Omental fat pad (tissue), 4 donors: ENCODE results near the gene DNM3. TPM values are rescaled to one million over a fixed set of nuclear protein-coding genes. Genes with fewer than 3 reads are reported as not detected.

ENCODE experiments used
- ATAC-seq: fragments of 150-250 bp; one replicate; pipeline ENCODE4 v1.9.1; 2016; ENCODE audit warnings: mild to moderate bottlenecking, moderate library complexity; ENCODE audit not compliant: low FRiP score
- DNase-seq: peaks from one replicate; pipeline ENCODE4 v3.0.0-alpha.2; 2019; ENCODE audit warnings: low spot score
- CTCF ChIP-seq, 3 donors: fragments of 450-650 bp; IDR thresholded peaks; one replicate each; pipeline ENCODE4 v1.5.1; 2016 to 2017; ENCODE audit warnings: antibody characterized with exemption in 3 of 3, mild to moderate bottlenecking in 3 of 3, moderate library complexity in 2 of 3
- total RNA-seq, 4 donors: library from RNA; depleted of rRNA; stranded (reverse); fragments of >200 nt; gene quantifications; one replicate each; pipeline ENCODE4 v1.1.0, GENCODE V29; 2016

DNM3 gene
- total RNA-seq, 4 donors from 2014 or later: 2.9 to 15.8 (median 5.5) TPM

DNA sequence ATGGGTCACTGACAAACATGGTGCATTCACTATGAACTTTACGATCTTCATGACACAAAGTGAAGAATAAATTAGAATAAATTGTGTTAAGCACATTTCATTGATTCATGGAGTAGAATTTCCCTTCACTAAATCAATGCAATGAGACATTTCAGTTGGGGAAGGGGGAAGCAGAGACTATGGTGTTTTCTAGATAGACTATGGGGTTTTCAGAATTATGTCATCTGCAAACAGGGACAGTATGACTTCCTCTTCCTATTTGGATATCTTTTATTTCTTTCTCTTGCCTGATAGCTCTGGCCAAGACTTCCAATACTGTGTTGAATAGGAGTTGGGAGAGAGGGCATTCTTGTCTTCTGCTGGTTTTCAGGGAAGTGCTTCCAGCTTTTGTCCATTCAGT, 499.2 kb downstream of the DNM3 start:
- DNase-seq (no peak), ATAC-seq (no peak)
- TF ChIP-seq CTCF (IDR thresholded peaks at IDR 0.05): no peak

- ATAC-seq (no peak), DNase-seq (no peak)
- no peak for TF ChIP-seq CTCF (IDR thresholded peaks at IDR 0.05)
Measured at GRCh38 chr1:172341697-172342096, 500.4 kb downstream of the DNM3 start.

- DNase-seq (no peak), ATAC-seq (no peak)
- TF ChIP-seq CTCF (IDR thresholded peaks at IDR 0.05): no peak
Measured at GRCh38 chr1:172342584-172343239, 501.4 kb downstream of the DNM3 start.

GRCh38 chr1:172343240-172344160, 502.2 kb downstream of the DNM3 start:
- no peak for DNase-seq
- no peak for ATAC-seq
- no peak for TF ChIP-seq CTCF (IDR thresholded peaks at IDR 0.05)

DNA sequence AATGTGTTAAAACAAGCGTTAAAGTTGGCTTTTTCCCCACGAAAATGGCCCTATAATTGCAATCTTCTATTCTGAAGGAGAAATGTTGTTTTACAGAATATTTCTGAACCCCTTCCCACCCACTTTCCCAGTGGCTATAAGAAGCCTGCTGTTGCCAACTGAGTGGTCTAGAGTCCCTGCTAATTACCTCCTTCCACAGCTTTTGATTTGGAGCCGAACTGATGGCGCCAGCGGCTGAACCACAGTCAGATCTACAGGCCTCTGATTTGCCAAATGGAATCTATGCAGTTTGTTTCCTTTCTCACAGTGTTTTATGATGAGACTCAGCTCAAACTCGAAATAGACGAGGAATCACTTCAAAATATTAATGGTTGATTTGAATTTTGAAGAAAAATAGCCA, 503.1 kb downstream of the DNM3 start:
- no peak for TF ChIP-seq CTCF (IDR thresholded peaks at IDR 0.05)
- ATAC-seq: no peak

DNA sequence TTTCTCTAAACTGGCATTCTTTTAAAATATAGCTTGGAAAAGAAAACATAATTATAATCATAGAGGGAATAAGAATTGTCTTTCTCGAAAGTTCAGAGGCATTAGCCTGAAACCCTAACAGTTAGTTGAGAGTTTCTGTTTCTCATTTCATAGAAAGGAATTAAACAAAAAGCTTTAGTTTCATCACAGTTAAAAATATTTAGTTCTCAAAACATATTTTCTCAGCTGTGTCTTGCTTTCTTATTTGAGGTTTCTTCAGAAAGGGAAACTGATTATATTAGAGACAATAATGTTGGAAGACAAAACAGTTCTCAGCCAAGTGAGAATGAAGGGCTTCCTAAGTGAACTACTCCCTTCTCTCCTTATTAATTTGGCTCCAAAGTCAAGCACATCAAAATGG, 503.8 kb downstream of the DNM3 start:
- no peak for DNase-seq
- TF ChIP-seq CTCF (IDR thresholded peaks at IDR 0.05): no peak

More for the DNA sequence above, 503.1 kb downstream of the DNM3 start:
- DNase-seq: no peak

More for the DNA sequence above, 503.8 kb downstream of the DNM3 start:
- ATAC-seq: no peak
